Measurements from ENCODE around the gene SNAP47.

The SNAP47 gene

GRCh38 chr1:227753999-227754711, 18.9 kb downstream of the SNAP47 start:
- no peak for DNase-seq

GRCh38 chr1:227754958-227755357, 19.7 kb downstream of the SNAP47 start:
- no peak for DNase-seq

GRCh38 chr1:227756172-227756959, 21.1 kb downstream of the SNAP47 start:
- DNase-seq: no peak

GRCh38 chr1:227757781-227758180, 22.5 kb downstream of the SNAP47 start:
- DNase-seq: no peak

GRCh38 chr1:227758366-227758765, 23.1 kb downstream of the SNAP47 start:
- DNase-seq: no peak

- no peak for DNase-seq
These were observed 24.4 kb downstream of the SNAP47 start for GRCh38 chr1:227759341-227760300.

GRCh38 chr1:227760377-227760776, 25.1 kb downstream of the SNAP47 start:
- no peak for DNase-seq

GRCh38 chr1:227761621-227762230, 26.5 kb downstream of the SNAP47 start:
- no peak for DNase-seq

GRCh38 chr1:227762231-227762911, 27.1 kb downstream of the SNAP47 start:
- peak; percentile 29 for DNase-seq

- no peak for DNase-seq
These were observed 28.2 kb downstream of the SNAP47 start for GRCh38 chr1:227763246-227764018.

- no peak for DNase-seq
These were observed 28.8 kb downstream of the SNAP47 start for GRCh38 chr1:227764019-227764391.

GRCh38 chr1:227765261-227766014, 30.2 kb downstream of the SNAP47 start:
- no peak for DNase-seq

- DNase-seq: no peak
These were observed 30.9 kb downstream of the SNAP47 start for GRCh38 chr1:227766015-227766634.

- no peak for DNase-seq
These were observed 31.5 kb downstream of the SNAP47 start for GRCh38 chr1:227766653-227767277.

- no peak for DNase-seq
These were observed 32.3 kb downstream of the SNAP47 start for GRCh38 chr1:227767401-227768124.

- DNase-seq: no peak
These were observed 32.8 kb downstream of the SNAP47 start for GRCh38 chr1:227768125-227768439.

- no peak for DNase-seq
These were observed 33.4 kb downstream of the SNAP47 start for GRCh38 chr1:227768640-227769039.

- DNase-seq: no peak
These were observed 34.1 kb downstream of the SNAP47 start for GRCh38 chr1:227769047-227769935.
